HG03060 (cell line): ENCODE measurements around the gene MYBPH.

Source experiments
- ATAC-seq: cut with Tn5 transposase; IDR thresholded peaks from one replicate; pipeline ENCODE4 v1.9.1; 2021; ENCODE audit warnings: low read depth, moderate number of reproducible peaks; ENCODE audit not compliant: unreplicated experiment

Gene MYBPH

DNA sequence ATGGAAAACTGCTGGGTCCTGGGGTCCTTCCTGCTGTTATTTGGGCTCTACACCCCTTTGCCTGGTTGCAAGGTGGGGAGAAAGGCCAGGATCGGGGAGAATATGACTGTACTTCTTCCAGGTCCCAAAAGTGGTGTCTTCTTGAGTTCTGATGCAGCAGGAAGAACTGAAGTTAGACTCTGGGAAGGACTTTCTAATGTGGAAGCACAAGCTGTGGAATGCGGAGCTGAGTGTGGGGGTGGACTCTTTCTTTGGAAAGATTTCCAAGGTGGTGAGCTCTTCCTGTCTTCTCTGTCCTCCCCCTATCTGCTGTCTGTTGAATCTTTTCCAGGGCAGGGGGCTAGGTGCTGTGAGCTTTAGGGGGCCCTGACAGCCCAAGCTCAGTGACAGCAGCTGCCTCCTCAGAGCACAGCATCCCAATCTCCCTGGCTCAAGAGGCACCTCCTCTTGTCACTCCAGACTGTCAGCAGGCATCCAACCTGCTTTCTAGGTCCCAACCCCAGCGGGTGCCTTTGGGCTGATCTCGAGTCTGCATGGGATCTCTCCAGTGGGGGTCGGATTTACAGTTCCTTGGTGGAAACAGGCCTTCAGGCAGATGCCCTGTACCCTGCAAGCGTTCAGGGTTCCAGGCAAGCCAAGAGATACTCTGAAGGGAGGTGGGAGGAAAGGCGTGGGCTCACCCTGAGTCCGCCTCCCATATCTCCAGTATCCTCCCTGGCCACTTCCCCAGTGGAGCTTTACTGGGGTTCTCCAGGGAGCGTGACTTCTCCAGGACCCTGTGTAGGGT lies 24.9 kb downstream of the MYBPH start:
- no peak for ATAC-seq

DNA sequence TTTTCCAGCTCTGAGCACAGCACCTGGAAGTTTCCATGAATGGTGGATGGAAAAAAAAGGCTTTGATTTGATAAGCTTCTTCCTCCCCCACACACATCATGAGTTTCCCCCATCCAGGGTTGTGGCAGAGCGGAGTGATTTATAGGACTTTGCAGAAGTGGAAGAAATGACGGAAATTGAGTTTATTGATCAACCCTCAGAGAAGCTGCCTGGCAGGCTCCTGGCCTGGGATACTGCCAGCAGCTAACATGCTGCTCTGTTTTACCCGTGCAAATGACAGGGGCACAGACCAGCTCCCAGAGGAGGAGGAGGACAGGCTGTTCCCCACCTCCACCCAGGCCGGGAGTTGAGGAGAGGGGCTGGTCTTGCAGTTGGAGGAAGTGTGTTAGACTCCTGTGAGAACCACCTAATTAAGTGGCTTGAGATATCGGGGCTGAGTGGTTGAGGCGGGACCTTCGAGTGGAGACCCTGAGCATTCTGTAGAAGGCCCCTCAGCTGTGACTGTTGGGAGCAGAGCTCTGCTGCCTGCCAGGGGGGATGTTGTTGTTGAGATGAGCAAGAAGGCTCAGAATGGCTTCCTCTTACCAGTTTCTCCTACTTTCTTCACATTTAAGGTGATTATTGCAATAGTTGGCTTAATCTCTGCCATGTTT lies 26.3 kb downstream of the MYBPH start:
- ATAC-seq = no peak

DNA sequence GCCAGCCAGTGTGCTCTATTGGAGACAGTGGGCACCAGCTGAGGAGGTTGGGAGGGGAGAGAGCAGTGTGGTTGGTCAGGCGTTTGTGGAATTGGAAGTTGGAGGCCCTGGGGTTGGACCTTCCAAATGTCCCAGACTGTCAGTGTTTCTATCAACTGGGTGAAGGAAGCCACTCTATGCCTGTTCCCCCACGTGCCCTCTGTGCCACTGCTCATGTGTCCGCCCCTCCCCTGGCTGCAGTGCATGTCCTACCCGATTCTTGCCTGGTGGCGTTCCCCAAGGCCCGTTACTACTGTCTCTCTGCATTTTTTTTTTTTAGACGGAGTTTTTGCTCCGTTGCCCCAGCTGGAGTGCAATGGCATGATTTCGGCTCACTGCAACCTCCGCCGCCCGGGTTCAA lies 27.0 kb downstream of the MYBPH start:
- ATAC-seq = no peak

DNA sequence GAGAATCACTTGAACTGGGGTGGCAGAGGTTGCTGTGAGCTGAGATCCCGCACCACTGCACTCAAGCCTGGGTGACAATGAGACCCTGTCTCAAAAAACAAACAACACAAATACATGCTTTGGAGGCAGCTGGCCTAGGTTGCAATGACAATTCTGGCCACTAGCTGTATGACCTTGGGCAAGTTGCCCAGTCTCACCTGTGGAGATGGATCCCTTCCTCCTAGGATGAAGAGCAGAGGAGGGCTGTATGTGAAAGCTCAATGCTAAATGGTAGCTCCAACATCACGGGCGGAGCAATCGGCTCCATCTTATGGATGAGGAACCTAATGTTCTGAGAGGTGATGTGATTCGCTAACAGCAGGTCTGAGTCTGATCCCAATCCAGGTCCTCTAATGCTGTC lies 27.5 kb downstream of the MYBPH start:
- ATAC-seq = no peak

DNA sequence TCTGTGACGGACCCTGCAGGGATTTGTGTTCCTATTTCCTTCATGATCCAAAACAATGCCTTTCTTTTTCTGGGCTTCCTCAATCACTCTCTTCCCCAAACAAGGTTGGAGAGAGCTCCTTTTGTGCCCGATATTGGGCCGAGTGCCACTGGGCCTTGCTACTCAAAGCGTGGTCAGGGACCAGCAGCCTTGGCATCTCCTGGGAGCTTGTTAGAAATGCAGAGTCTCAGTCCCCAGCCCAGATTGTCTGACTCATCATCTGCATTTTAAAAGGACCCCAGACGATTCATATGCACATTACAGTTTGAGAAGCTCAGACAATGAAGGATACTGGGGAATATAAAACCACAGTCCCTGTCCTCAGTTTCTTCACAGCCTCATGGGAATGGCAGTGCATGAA lies 28.2 kb downstream of the MYBPH start:
- no peak for ATAC-seq

DNA sequence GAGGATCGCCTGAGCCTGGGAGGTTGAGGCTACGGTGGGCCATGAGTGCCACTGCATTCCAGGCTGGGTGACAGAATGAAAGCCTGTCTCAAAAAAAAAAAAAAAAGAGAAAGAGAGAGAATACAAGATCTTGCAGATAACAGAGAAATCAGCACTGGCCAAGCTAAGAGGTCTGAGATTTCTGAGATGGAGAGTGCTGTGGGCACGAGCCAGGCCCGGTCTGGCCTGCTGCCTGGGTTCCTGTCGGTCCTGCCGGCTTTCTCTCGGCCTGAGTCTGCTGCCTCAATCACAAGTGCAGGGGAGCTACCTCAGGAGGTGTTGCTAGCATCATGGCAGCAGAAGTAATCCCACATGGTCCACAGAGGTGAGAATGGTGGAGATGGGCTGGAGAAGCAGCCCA lies 29.1 kb downstream of the MYBPH start:
- ATAC-seq = no peak

DNA sequence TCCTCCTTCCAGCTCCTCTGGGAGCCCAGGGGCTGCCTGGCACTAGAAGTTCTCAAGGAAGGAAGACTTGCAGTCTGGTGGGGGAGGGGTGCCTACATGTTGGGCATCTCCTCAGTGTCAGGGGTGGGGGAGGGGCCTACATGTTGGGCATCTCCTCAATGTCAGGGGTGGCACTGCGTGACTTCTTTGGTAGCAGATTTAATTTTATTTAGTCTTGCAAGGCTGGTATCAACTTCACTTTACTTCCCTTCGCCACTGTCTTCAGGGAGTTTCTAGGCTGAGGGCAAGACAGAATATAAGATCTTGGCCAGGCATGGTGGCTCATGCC lies 29.6 kb downstream of the MYBPH start:
- no peak for ATAC-seq

DNA sequence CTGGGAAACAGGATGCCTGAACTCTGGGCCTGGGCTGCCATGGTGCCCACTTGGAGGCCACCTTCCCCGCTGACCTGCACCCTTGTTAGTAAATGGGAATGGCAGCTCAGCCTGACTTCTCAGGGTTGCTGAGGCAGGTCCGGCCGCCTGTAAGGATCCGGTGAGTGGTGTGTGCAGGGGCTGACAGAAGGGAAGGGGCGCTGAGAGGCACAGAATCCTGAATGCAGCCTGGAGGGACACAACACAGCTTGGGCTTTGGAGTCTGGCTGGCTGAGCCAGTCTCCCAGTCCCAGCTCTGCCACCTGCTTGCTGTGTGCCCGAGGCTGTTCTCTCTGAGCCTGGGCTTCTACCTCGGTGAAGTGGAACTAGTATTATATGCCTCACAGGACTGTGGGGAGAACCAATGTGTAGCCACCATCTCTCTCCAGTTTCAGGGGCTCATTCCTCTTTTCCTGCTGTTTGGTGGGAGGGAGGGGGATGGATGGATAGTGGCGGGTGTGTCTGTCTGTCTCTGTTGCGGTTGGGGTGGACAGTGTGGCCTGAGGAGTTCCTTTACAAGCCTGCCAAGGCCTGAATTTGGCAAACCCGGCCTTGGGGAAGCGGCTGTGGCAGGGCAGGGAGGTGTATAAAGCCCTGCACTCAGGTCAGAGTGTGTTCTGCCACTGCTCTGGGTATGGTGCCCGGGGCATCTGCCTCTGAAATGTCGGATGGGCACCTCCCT lies 30.1 kb downstream of the MYBPH start:
- no peak for ATAC-seq

DNA sequence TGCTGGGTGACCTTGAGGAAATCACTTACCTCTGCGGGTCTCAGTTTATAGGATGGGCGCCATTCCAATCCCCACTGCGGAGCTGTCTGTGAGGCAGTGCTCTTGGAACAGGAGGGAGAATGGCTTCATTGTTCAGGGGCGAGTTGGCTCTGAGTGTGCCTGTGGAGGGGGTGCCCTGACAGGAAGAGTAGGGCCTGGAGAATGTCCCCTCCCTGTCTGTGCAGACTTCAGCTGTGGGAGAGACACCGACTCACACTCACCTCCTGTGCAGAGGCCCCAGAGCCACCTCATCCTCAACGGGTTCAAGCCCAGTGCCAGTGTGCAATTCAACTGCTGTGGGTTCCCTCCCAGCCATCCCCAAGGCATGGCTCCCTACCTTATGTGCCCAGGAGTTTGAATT lies 31.0 kb downstream of the MYBPH start:
- ATAC-seq = no peak

DNA sequence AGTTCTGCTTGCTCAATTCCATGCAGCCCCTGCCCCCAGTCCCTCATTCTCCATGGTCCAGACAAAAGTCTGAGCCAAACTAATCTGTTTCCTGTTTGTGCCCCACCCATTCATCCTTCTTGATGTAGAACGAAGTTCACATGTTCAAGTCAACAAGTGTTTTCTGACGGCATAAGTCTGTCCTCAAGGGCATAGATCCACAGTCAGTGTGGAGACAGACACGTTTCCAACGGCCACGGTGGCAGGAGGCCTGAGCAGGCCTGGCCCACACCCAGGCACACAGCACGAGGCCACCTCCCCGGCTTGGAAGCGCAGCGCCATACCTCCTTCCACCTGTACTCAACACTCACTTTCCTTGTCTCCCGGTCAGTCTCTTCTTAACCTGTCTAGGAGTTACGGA lies 32.0 kb downstream of the MYBPH start:
- no peak for ATAC-seq

DNA sequence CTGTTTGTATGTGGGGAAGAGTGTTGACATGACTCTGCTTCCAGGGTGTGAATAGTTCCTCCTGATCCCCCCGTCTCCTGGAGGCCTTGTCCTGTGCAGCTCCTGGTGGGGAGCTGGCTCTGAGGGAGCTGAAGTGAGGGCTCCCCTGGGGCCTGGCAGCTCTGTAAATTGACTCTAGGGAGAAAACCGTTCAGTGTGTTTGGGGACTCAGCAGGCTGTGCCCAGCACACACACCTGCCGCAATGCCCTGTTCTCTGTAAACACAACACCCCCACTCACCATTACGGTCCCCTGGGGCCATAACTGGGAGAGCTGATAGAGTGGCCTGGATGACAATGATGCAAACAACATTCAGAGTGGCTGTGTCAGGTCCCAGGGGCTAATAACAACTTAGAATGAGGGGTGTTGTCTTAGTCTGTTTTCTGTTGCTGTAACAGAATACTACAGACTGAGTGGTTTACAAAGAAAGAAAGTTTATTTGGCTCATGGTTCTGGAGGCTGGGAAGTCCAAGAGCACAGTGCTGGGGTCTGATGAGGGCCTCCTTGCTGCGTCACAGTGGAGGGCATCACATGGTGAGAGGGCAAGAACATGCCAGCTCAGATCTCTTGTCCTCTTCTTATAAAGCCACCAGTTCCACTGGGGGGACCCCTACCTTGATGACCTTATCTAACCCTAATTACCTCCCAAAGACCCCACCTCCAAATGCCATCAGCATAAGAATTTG lies 32.8 kb downstream of the MYBPH start:
- ATAC-seq = no peak

DNA sequence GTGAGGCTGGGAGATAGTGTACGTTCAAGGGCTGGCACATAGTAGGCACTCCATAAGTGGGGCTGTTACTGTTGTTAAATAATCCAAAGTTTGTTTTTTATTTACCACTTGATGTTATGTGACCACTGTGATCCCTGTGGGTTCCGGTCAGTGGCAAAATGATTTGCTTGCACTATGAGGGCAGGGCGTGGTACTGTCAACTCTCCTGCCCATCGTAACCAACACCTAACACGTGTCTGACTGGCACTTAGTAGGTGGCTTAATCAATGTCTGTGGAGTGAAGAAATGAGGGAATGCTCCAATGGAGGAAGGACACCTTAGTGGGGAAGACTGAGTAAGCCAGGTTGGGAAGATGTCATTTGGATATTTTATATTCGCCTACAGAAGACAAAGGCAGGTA lies 33.5 kb downstream of the MYBPH start:
- ATAC-seq = no peak

DNA sequence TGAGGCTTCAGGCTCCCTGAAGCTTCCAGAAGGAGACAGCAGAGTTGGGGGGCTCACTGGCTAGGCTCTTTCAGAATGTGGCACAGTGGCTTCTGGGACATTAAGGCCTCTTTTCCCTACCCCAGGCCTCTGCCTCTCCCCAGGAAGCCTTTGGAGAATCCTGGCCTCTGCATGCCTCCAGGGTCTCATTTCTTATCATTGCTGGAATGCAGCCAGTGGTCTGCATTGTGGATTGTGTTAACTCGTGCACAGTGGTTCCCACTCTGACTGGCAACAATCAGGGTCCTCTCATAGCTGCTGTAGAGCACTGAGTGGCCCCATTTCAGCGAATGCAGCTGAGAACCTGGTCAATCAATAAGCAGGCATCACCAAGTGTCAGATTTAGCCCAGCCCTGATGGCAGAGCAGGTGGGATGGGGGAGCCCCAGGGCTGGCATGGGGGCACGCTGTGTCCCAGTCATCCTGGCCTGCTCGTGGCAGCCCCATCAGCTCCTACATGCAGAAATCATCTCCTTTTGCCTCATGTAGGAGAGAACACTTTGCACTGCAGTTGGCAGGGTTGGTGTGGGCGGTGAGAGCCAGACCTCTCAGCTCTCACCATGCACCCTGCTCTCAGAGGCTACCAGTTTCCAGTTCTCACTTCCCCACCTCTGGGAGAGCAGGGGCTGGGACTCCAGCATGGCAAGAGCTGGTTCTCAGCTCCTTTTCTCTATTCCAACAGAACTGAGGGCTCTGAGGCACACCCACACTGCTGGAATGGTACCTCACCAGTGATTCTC lies 34.7 kb downstream of the MYBPH start:
- no peak for ATAC-seq

DNA sequence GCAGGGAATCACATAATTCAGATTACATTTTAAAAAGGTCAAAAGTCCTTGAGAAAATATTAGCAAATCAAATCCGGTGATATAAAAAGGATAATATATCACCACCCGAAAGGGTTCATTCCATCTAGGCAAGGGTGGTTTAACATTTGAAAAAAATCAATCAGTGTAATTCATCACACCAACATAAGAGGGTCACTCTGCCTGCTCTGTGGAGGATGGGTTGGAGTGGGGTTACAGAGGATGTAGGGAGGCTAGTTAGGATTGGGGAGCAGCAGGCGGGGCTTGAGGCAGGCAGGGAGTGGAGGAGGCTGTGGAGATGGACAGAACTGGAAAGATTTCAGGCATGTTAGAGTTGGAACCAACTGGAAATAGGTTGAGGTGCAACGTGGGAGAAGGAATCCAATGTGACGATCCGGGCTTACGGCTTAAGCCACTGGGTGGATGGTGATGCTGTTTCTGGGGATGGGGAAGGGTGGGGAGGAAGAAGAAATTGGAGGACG lies 35.6 kb downstream of the MYBPH start:
- no peak for ATAC-seq

DNA sequence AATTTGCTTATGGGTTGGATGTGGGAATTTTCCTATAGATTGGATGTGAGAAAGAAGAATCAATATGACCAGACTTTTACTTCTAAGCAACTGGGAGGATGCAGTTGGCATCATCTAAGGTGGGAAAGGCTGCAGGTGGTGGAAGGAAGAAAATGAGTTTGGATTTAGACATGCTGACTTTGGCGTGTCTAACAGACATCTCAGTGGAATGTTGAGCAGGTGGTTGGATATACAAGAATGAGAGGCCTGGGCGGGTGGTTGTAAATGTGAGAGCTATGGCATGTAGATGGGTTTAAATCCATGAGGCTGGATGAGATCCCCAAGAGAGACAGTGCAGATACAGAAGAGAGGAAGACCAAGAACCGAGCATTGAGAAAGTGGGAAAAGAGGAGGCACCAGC lies 37.6 kb downstream of the MYBPH start:
- ATAC-seq = no peak

DNA sequence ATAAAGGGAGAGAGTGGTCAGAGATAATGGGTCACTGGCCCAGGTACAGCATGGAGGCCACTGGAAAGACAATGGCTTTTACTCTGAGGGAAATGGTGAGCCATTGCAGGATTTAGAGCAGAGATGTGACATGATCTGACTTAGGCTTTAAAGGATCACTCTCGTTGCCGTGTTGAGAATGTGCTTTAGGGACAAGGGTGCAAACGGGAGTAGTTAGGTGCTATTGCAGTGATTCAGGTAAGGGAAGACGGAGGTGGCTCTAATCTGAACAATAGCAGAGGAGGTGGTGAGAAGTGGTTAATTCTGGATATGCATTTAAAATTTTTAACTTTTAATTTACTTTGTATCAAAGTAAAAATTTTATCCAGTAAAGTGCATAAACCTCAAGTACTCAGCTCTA lies 38.3 kb downstream of the MYBPH start:
- no peak for ATAC-seq

DNA sequence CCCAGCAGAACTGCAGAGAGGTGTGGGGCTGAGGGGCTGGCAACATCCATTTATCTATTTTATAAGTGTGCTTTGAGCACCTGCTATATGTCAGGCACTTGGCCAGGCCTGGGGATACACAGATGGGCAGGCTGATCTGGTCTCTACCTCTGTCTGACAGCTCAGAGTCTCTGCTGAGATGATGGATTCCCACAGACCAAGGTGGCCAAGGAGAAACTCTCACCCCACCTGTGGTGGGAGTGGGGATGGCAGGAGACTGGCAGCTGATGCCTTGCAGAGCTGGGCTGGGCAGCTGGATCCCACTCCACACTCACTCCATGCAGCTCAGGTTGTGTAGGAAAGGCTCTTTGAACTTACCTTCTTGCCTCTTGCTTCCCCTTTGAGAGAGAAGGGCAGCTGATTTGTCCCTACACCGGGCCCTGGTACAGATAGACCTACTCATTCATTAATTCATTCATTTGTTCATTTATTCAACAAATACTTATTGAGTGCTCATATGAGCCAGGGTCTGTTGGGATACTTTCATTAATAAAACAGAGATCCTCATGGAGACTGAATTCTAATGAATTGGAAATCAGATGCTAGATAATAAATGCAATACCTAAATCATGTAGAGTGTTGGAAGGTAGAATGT lies 39.1 kb downstream of the MYBPH start:
- no peak for ATAC-seq

DNA sequence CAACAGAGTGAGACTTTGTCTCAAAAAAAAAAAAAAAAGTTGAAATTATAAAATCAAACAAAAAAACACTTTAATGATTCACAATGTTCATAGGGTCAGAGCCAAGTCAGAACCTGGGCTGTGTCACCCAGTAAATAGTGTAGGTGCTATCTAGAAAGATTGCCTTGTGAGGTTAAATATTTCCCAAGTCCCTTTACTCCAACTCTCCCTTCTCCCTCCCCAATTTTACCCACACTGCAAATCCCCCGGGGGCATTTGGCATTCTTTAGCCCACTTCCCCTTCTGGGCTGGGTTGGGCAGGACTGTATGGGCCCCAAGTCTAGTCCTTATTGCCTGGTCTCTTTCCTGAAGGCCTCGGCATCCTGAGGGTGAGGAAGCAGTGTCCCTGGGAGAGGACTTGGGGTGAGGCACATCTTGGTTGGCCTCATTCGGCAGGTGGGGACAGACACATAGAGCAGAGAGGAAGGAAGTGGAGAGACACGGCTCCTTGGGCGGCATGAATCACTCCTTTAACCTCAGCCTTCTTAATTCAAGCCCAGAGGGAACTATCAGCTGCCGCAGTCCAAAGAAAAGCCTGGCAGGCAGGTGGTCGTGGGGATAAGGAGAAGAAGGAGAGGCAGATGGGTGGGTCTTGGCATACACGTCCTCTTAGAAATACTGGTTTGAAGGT lies 39.9 kb downstream of the MYBPH start:
- ATAC-seq = no peak

DNA sequence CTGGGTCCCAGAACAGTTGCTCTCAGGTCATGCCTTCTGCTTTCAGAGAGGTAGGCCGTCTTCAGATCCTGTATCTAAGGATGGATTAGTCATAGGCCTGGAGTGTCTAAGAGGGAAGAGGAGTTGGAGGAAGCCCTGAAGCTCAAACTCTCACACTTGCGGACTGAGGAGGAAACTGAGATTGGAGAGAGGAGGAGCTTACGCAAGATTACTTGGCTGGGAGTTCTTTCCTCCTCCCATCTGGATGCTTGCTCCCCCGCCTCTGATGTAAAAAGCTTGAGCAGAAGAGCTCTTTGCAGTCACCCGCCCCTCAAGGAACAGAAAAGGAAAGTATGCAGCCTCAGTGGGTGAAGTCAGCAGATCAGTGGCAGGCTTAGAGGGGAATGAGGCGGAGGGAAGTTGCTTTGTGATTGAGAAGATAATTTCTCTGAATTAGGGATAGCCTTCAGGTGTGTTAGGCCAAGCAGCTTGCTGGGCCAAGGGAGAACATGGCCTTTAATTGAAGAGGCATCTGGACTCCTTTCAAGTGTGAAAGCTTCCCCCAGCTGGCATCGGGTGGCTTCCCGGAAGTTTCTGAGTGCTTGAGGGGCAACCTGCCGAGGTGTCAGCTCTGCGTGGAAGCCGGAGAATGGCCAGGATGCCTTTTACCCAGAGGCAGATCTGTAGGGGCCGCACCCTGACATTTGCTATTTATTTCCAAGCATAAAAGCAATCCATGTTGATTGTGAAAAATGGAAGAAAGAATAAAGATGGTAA lies 41.5 kb downstream of the MYBPH start:
- ATAC-seq = no peak
